ACC112 (cell line): Measurements from ENCODE around the gene PLCXD3.

Experiments
- H2AFZ ChIP-seq: fragments of 200-600 bp; sonication (generic); one replicate; pipeline ENCODE4 v1.6.0; 2017; ENCODE audit warnings: antibody characterized with exemption, low read length; ENCODE audit not compliant: unreplicated experiment
- H3K27ac ChIP-seq: fragments of 200-600 bp; sonication (generic); 2 replicates; pipeline ENCODE4 v1.5.1; 2014; ENCODE audit warnings: low read depth, mild to moderate bottlenecking, antibody characterized with exemption, low read length, moderate library complexity
- H3K27me3 ChIP-seq: fragments of 200-600 bp; sonication (generic); 2 replicates; pipeline ENCODE4 v1.6.1; 2014; ENCODE audit warnings: mild to moderate bottlenecking, antibody characterized with exemption, low read length, moderate library complexity, mixed read lengths; ENCODE audit not compliant: insufficient read depth
- H3K36me3 ChIP-seq: fragments of 200-600 bp; sonication (generic); 2 replicates; pipeline ENCODE4 v1.6.1; 2016; ENCODE audit warnings: mild to moderate bottlenecking, antibody characterized with exemption, low read length, moderate library complexity, mixed read lengths; ENCODE audit not compliant: insufficient read depth
- H3K4me1 ChIP-seq: fragments of 200-600 bp; sonication (generic); one replicate; pipeline ENCODE4 v1.6.1; 2016; ENCODE audit warnings: low read length, mixed read lengths; ENCODE audit not compliant: insufficient read depth, unreplicated experiment, control insufficient read depth
- H3K4me3 ChIP-seq: fragments of 200-600 bp; sonication (generic); 2 replicates; pipeline ENCODE4 v1.5.1; 2014; ENCODE audit warnings: mild to moderate bottlenecking, low read depth, low read length
- H3K79me2 ChIP-seq: fragments of 200-600 bp; sonication (generic); one replicate; pipeline ENCODE4 v1.6.0; 2016; ENCODE audit warnings: low read length; ENCODE audit not compliant: control insufficient read depth, unreplicated experiment, insufficient read depth

The PLCXD3 gene

DNA sequence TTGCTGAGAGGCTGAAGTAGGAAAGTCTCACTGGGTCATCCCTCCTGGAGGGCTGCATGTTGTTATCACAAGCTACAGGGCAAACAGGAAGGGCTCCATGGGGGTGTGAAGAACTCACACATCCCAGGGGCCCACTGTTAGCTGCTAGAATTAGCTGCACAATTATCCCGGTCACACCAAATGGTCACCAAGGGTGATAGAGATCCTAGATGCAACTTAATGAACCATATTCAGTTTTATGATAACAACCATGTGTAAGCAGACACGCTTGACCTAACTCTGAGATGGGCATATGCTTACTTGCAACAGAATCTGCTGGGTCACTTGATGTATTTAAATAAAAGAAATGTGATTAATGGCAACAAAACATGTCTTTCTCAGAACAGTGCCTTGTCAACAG, 153.6 kb downstream of the PLCXD3 start:
- Histone ChIP-seq H3K27ac (no peak overlapping the region), H3K4me3 (no peak overlapping the region), H3K79me2 (no peaks in the 10 kb centered on the region), H3K27me3 (no peaks in the 10 kb centered on the region), H3K4me1 (no peaks in the 10 kb centered on the region), H2AFZ (no peak overlapping the region), H3K36me3 (no peaks in the 10 kb centered on the region)

DNA sequence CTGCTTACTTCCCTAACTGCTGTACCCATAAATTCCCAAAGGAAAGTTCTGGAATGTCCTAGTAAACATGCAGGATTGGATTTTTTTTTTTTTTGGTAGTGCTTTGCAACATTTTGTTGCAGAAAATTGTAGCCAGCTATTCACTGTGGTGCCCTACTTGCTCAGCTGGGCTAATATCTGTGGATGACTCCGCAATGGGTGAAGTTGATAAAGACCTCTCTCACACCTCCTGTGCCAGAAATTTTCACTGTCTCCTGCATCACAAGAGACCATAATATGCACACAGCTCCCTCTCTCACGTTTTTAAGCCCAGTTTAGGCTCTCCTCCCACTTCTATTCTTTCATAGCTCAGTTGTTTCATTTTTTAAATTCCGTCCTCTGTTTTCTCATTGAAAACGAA, 160.6 kb downstream of the PLCXD3 start:
- H3K4me1 ChIP-seq: no peaks in the 10 kb centered on the region
- H3K36me3 ChIP-seq: no peaks in the 10 kb centered on the region
- no peaks in the 10 kb centered on the region for H3K27me3 ChIP-seq
- no peak overlapping the region for H3K4me3 ChIP-seq
- no peak overlapping the region for H2AFZ ChIP-seq
- no peaks in the 10 kb centered on the region for H3K79me2 ChIP-seq
- H3K27ac ChIP-seq: no peak overlapping the region

DNA sequence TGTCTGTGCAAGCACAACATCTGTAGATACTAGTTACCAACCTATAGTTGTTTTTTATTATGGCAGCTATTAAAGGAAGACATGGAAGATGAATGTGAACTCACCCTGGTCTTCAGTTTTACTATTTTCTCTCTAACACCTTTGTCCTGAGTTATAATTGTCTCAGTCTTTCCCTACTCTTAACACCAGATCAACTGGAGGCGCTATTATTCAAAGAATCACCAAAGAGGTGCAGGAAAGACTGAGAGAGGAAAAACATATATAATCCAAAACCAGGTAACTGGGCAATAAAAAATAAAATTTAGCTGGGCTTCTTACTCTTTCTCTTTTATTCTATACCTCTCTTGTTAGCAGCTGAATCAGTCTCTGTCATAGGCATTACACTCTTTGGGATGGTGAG, 162.8 kb downstream of the PLCXD3 start:
- no peaks in the 10 kb centered on the region for H3K27me3 ChIP-seq
- H3K27ac ChIP-seq: no peak overlapping the region
- H3K36me3 ChIP-seq: no peaks in the 10 kb centered on the region
- H2AFZ ChIP-seq: no peak overlapping the region
- H3K4me3 ChIP-seq: no peak overlapping the region
- no peaks in the 10 kb centered on the region for H3K79me2 ChIP-seq
- no peaks in the 10 kb centered on the region for H3K4me1 ChIP-seq

DNA sequence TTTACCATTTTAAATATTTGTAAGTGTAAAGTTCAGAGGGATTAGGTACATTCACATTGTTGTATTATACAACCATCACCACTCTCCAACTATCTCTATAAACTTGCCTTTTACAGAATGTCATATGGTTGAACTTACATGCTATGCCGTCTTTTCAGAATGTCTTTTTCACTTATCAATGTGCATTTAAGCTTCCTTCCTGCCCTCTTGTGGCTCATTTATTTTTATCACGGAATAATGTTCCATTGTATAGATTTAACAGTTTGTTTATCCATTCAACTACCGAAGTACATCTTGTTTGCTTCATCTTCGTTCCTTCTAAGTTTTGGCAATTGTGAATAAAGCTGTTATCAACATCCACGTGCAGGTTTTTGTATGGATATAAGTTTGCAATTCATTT, 163.8 kb downstream of the PLCXD3 start:
- Histone ChIP-seq H2AFZ (no peak overlapping the region), H3K27me3 (no peaks in the 10 kb centered on the region), H3K4me1 (no peaks in the 10 kb centered on the region), H3K27ac (no peak overlapping the region), H3K36me3 (no peaks in the 10 kb centered on the region), H3K79me2 (no peaks in the 10 kb centered on the region), H3K4me3 (no peak overlapping the region)

DNA sequence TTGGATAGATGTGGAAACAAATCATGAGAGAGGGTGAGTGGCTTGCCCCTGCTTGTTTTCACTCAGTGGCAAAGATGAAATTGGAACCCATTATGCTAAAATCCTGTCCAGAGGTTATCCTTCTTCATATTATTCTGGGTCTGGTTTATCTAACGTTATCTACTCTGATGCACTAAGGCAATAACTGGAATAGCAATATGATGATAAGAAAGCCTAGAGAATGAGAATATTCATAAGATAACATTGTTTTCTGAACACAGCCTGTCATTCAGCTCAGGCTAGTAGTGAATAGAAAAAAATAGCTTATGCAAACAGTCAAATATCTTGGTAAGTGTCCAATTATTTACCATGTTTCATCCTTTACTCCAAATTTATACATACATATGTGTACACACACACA, 165.1 kb downstream of the PLCXD3 start:
- no peaks in the 10 kb centered on the region for H3K4me1 ChIP-seq
- H3K4me3 ChIP-seq: no peak overlapping the region
- H3K27me3 ChIP-seq: no peaks in the 10 kb centered on the region
- peak overlapping the region; percentile 43 for H2AFZ ChIP-seq
- no peaks in the 10 kb centered on the region for H3K36me3 ChIP-seq
- H3K79me2 ChIP-seq: no peaks in the 10 kb centered on the region
- no peak overlapping the region for H3K27ac ChIP-seq

DNA sequence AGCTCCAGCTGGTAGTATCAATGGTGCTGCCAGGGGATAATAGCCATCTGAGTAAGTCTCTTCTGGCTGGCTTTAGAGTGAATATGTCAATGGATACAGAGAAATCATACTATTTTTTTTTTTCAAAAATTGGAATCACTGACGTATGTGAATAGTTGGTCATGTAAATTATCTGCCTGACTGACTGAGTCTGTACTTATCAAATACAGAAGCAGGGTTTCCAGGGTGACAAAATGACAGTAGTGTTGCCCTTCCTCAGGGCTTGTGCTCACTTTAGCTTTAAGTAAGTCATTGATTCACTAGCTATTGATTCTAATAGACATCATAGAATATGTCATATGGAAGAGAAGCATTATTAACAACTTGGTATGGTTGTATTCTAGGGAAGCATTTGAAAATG, 171.1 kb downstream of the PLCXD3 start:
- H3K4me1 ChIP-seq: peaks cover 13% of the 10 kb centered on the region
- no peak overlapping the region for H2AFZ ChIP-seq
- no peak overlapping the region for H3K27ac ChIP-seq
- H3K4me3 ChIP-seq: no peak overlapping the region
- H3K27me3 ChIP-seq: no peaks in the 10 kb centered on the region
- H3K36me3 ChIP-seq: no peaks in the 10 kb centered on the region
- no peaks in the 10 kb centered on the region for H3K79me2 ChIP-seq

DNA sequence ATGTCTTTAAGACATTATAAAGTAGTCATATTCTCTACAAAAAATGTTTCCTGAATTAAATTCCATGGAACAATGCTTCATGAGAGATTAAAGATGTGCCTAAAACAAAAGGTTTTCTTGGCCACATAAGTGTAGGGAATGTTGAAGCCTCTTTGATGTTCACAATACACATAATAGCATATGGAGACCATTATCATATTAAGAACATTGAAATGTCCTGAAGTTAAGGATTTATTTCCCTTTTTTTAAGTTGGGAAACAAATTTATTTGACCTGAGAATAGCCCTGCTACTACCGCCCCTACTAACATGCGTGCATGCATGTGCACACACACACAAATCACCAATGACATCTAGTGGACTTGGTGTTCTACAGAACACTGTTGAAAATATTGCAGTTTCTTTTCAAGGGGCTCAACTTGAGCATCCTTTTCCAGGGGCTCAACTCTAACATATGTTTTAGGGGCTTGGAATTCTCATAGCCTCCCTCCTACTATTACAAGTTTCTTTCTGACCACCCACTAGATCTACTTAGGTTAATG, 172.2 kb downstream of the PLCXD3 start:
- H3K27me3 ChIP-seq: no peaks in the 10 kb centered on the region
- H2AFZ ChIP-seq: no peak overlapping the region
- no peaks in the 10 kb centered on the region for H3K79me2 ChIP-seq
- H3K4me1 ChIP-seq: peaks cover 22% of the 10 kb centered on the region
- H3K36me3 ChIP-seq: no peaks in the 10 kb centered on the region
- no peak overlapping the region for H3K27ac ChIP-seq
- H3K4me3 ChIP-seq: no peak overlapping the region

DNA sequence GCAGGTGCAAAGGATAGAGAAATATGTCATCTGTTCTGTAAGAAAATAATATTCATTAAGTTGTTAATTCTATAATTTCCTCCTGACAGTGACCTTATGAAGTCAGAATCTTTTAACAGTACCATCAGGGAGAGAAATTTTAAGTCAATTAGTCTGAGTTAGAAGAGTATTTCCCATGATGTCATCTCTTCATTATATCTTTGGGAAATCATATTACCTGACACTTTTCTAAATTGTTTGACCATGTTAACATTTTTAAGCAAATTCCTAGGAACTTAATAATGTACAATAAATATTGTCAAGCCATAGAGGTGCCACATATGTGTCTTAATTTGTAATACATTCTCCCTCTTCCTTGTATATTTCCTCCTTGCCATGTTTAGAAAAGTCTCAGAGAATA, 172.7 kb downstream of the PLCXD3 start:
- Histone ChIP-seq H3K27ac (no peak overlapping the region), H3K4me3 (no peak overlapping the region), H3K36me3 (no peaks in the 10 kb centered on the region), H3K79me2 (no peaks in the 10 kb centered on the region), H2AFZ (no peak overlapping the region), H3K4me1 (peaks cover 22% of the 10 kb centered on the region), H3K27me3 (no peaks in the 10 kb centered on the region)

DNA sequence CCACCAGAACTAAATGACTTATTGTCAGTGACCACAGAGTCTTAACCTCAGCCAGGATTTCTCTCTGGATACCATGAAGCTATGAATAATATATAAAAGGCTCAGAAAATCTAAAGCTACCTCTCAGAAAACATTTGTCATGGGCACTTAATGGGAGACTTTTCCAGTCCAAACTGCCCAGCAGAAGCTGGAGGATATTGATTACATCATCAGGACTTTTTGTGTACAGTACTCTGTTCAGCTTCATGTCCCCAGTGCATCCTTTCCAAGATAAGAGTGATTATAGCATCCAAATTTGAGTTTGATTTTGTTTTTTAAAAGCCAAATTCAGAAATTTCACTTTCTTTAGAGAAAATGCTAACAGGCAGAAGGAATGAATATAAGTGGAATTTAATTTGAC, 173.2 kb downstream of the PLCXD3 start:
- Histone ChIP-seq H3K27ac (no peak overlapping the region), H2AFZ (no peak overlapping the region), H3K4me3 (no peak overlapping the region), H3K36me3 (no peaks in the 10 kb centered on the region), H3K4me1 (peaks cover 22% of the 10 kb centered on the region), H3K27me3 (no peaks in the 10 kb centered on the region), H3K79me2 (no peaks in the 10 kb centered on the region)

DNA sequence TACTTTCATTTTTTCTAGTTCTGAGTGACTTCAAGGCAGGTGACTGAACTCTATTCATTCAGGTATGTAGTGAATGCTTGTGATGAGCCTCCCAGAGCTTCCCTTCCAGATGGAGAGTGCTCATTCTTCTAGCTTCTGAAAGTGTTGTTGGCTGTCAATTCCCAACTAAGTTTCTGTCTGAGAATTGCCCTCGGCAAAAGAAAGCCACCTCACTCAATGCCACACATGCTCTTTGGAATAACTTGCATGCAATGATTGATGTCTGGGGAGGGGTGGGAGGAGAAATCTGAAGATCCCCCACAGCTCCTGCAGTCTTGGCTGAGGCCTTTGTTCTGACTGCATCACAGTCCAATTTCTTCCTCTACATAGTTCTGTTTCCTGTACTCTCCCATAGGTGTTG, 173.9 kb downstream of the PLCXD3 start:
- Histone ChIP-seq H3K79me2 (no peaks in the 10 kb centered on the region), H3K4me3 (no peak overlapping the region), H3K27ac (no peak overlapping the region), H3K4me1 (peaks cover 22% of the 10 kb centered on the region), H3K27me3 (no peaks in the 10 kb centered on the region), H2AFZ (no peak overlapping the region), H3K36me3 (no peaks in the 10 kb centered on the region)

DNA sequence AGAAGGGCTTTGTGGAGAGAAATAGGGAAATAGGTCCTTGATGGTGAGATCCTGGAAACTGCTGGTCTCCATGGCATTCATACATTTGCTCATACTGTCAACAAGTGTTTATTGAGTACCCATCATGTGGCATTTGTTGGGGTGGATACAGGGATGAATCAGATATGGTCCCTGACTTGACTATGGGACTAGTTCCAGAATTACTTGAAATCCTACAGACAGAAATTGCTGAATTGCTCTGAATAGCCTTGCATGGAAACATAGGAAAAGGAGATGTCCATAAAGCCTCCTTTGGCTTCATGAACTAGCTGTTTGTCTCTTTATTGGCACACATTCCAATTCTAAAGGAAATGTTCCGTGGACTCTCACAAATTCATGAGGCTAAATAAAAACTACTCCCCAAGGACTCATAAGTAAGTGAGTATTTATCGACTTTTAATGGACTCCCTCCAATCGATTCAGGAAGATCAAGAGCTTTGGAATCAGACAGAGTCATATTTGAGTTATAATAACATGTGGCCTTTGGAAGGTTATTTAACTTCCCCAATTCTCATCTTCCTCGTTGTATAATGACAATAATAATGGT, 174.7 kb downstream of the PLCXD3 start:
- H3K79me2 ChIP-seq: no peaks in the 10 kb centered on the region
- no peak overlapping the region for H3K4me3 ChIP-seq
- H3K27ac ChIP-seq: no peak overlapping the region
- peaks cover 22% of the 10 kb centered on the region for H3K4me1 ChIP-seq
- H3K27me3 ChIP-seq: no peaks in the 10 kb centered on the region
- H2AFZ ChIP-seq: peak overlapping the region; percentile 59
- H3K36me3 ChIP-seq: no peaks in the 10 kb centered on the region
